Endothelial cell (in vitro differentiated cells): Measurements from ENCODE around the gene TMEM175. TPM values are rescaled to one million over a fixed set of nuclear protein-coding genes. Genes with fewer than 3 reads are reported as not detected.

Source experiments
- DNase-seq: peaks from one replicate; pipeline ENCODE4 v3.0.0; 2021; ENCODE audit warnings: low spot score
- H3K27ac Mint-ChIP-seq: one replicate; pipeline ENCODE4 v1.8.0; 2021; ENCODE audit warnings: mixed read lengths, inconsistent platforms; ENCODE audit not compliant: unreplicated experiment
- H3K27me3 Mint-ChIP-seq: one replicate; pipeline ENCODE4 v1.8.0; 2021; ENCODE audit warnings: mild to moderate bottlenecking, moderate library complexity, mixed read lengths, inconsistent platforms; ENCODE audit not compliant: unreplicated experiment
- H3K36me3 Mint-ChIP-seq: one replicate; pipeline ENCODE4 v1.8.0; 2021; ENCODE audit warnings: mild to moderate bottlenecking, low read depth, mixed read lengths, inconsistent platforms; ENCODE audit not compliant: unreplicated experiment
- H3K4me1 Mint-ChIP-seq: one replicate; pipeline ENCODE4 v1.8.0; 2021; ENCODE audit warnings: mild to moderate bottlenecking, mixed read lengths, inconsistent platforms; ENCODE audit not compliant: unreplicated experiment
- H3K4me3 Mint-ChIP-seq: one replicate; pipeline ENCODE4 v1.8.0; 2021; ENCODE audit warnings: mild to moderate bottlenecking, mixed read lengths, inconsistent platforms; ENCODE audit not compliant: unreplicated experiment
- H3K9me3 Mint-ChIP-seq: one replicate; pipeline ENCODE4 v1.8.0; 2021; ENCODE audit warnings: mixed read lengths, inconsistent platforms; ENCODE audit not compliant: unreplicated experiment
- CTCF ChIP-seq: fragments of 200-600 bp; sonication (generic); IDR thresholded peaks from one replicate; pipeline ENCODE4 v1.5.0; 2021; ENCODE audit warnings: antibody characterized with exemption; ENCODE audit not compliant: unreplicated experiment
- total RNA-seq: library from RNA; stranded (reverse); fragmentation: NEBNext Ultra II Directional; extraction: Animal tissue kit (Norgen Biotek cat#: 25700); gene quantifications from one replicate; pipeline ENCODE4 v1.2.1, GENCODE V29; 2021; ENCODE audit not compliant: unreplicated experiment

The TMEM175 gene
- total RNA-seq, 1 donor from 2014 or later: 31.4 TPM

- Mint-ChIP-seq H3K4me3 (no peak overlapping the region), H3K27ac (no peak overlapping the region), H3K36me3 (peaks cover 10% of the 10 kb centered on the region), H3K4me1 (no peaks in the 10 kb centered on the region), H3K27me3 (peaks cover 15% of the 10 kb centered on the region), H3K9me3 (no peaks in the 10 kb centered on the region)
- no peak for DNase-seq
- TF ChIP-seq CTCF: no peak
Observed at GRCh38 chr4:961351-962230, 29.3 kb downstream of the TMEM175 start.

DNA sequence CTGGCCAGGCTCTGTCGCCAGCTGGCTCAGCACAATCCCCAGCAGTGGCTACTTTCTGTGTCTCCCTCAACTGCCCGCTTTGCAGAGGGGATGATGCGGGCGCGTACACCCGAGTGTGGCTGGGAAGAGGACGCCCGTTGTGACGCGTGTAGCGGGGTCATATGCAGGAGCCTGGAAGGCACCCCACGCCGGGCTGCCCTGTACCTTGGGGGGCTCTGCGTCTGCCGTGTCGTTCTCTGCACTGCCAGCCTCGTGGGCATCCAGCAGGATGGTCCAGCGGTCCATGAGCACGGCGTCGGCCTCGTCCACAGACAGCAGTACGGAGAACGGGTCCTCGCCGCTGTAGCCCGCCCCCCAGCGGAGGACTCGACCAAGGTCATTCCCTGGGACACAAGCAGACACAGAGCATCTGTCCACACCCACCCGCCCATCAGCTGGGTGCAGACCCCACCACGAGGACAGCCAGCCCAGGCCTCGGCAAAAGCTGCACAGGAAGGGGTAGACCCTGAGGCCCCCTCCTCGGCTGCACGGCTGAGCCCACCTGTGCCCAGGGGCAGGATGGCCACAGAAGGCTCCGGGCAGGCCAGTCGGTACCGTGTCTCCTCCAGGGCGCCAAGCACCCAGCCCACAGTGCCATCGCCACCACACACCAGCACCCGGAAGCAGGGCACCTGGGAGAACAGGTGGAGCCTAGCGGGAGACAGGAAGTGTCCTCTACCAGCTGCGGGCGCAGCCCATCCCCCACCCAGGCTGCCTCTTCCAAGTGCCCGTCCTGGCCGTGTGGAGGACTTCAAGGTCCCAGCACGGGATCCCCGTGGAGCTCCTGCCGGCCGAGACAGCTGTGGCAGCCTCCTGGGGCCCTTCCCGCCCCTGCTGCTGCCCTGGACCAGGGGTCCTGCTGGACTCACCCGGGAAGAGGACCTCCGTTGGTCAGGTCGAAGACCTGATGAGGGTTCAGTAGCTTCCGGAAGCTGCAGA, 30.3 kb downstream of the TMEM175 start:
- Mint-ChIP-seq H3K27ac (no peak overlapping the region), H3K9me3 (no peaks in the 10 kb centered on the region), H3K4me3 (no peak overlapping the region), H3K27me3 (peaks cover 15% of the 10 kb centered on the region), H3K36me3 (peaks cover 8% of the 10 kb centered on the region), H3K4me1 (no peaks in the 10 kb centered on the region)
- no peak for TF ChIP-seq CTCF
- no peak for DNase-seq

DNA sequence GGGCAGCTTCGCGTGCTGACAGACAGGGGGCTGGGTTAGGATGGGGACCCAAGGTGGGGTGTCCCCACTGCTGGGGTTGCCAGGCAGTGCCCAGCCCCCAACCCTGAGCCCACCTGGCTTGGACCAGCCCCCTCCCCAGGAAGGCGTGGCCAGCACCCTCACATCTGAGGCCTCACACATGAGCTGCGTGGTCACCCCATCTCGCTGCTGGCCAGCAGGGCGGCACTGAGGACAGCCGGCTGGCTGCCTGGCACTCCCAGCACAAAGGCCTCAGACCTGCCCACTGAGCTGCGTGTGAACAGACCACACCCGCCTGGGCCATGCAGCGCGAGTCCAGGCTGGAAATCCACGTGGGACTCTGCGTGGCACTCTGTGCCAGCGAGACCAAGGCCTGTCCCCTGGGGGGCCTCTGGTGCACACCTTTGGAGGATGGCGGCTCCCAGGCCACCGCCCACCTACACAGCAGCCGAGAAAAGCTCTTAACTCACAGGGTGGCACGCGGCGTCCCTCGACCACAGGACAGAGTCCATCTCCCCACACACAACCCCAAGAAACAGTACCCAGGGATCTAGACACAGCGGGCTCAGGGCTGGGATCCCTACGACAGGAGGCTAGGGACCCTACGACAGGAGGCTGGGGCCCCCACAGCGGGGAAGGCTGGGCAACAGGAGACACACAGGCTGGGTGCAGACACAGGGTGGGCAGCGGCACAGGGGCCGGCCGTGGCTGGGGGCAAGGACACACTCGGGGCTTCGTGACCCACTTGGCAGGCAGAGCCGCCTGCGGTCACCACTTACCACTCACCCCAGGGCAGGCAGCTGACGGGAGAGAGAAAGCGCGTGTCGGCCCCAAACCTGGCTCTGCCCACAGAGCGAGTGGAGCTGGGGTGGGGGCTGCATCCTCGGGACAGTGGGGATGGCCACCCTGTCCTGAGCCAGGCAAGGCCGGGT, 31.3 kb downstream of the TMEM175 start:
- Mint-ChIP-seq H3K36me3 (peaks cover 7% of the 10 kb centered on the region), H3K27me3 (peaks cover 15% of the 10 kb centered on the region), H3K4me1 (no peaks in the 10 kb centered on the region), H3K9me3 (no peaks in the 10 kb centered on the region), H3K27ac (no peak overlapping the region), H3K4me3 (no peak overlapping the region)
- DNase-seq: no peak
- no peak for TF ChIP-seq CTCF

DNA sequence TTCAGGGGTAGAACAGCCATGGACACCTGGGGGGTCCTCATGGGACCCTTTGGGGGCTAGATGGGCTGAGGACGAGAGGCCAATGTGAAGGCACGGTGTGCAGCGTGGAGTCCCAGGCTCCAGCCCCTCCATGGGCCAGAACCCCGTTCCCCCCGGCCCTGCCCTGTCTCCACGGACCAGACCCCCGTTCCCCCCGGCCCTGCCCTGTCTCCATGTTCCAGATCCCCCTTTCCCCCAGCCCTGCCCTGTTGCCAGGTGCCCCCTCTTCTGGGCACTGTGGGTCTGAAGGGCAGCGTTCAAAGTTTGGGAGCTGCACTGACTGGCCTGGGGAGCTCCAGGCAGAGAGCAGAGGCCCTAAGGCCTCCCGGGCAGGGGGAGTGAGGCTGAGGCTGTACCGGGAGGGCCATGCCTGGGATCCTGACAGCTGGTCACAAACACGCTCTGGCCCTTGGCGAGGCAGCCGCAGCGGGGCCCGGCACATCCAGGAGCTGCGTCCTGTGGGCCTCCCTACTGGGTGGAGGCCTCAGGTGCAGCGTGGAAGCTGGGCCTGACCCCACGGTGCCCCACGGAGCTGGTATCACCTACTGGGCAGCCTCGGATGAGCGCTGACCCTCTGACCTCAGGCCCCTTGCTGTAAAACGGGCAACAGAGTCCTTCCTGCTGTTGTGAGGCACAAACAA, 32.2 kb downstream of the TMEM175 start:
- no peak overlapping the region for H3K27ac Mint-ChIP-seq
- no peak overlapping the region for H3K4me3 Mint-ChIP-seq
- H3K4me1 Mint-ChIP-seq: no peaks in the 10 kb centered on the region

More for the DNA sequence above, 32.2 kb downstream of the TMEM175 start:
- Mint-ChIP-seq H3K27me3 (peaks cover 13% of the 10 kb centered on the region), H3K36me3 (peaks cover 3% of the 10 kb centered on the region), H3K9me3 (no peaks in the 10 kb centered on the region)
- no peak for TF ChIP-seq CTCF
- no peak for DNase-seq
